Measurements from ENCODE around the gene ATXN1.

Gene ATXN1

GRCh38 chr6:16301511-16301910 is 459.7 kb downstream of the ATXN1 start:
- in situ Hi-C loops (cut with HindIII; ENCODE audit: low sequenced_read_pairs) = no loop called here

- in situ Hi-C loops (cut with HindIII; ENCODE audit: low sequenced_read_pairs) = no loop called here
Observed at GRCh38 chr6:16299861-16300260, 461.4 kb downstream of the ATXN1 start.

GRCh38 chr6:16296061-16296670 is 465.1 kb downstream of the ATXN1 start:
- in situ Hi-C loops (cut with HindIII; ENCODE audit: low sequenced_read_pairs) = no loop called here

GRCh38 chr6:16295471-16295870 is 465.8 kb downstream of the ATXN1 start:
- in situ Hi-C loops (cut with HindIII; ENCODE audit: low sequenced_read_pairs) = no loop called here

- in situ Hi-C loops (cut with HindIII; ENCODE audit: low sequenced_read_pairs) = no loop called here
Observed at GRCh38 chr6:16295060-16295459, 466.2 kb downstream of the ATXN1 start.

- in situ Hi-C loops (cut with HindIII; ENCODE audit: low sequenced_read_pairs) = no loop called here
Observed at GRCh38 chr6:16294371-16294770, 466.9 kb downstream of the ATXN1 start.

GRCh38 chr6:16292942-16293341 is 468.3 kb downstream of the ATXN1 start:
- in situ Hi-C loops (cut with HindIII; ENCODE audit: low sequenced_read_pairs) = no loop called here

- in situ Hi-C loops (cut with HindIII; ENCODE audit: low sequenced_read_pairs) = no loop called here
Observed at GRCh38 chr6:16292432-16292831, 468.8 kb downstream of the ATXN1 start.

GRCh38 chr6:16291739-16292138 is 469.5 kb downstream of the ATXN1 start:
- in situ Hi-C loops (cut with HindIII; ENCODE audit: low sequenced_read_pairs) = no loop called here

- in situ Hi-C loops (cut with HindIII; ENCODE audit: low sequenced_read_pairs) = no loop called here
Observed at GRCh38 chr6:16288163-16288562, 473.1 kb downstream of the ATXN1 start.

- in situ Hi-C loops (cut with HindIII; ENCODE audit: low sequenced_read_pairs) = no loop called here
Observed at GRCh38 chr6:16286151-16286522, 475.1 kb downstream of the ATXN1 start.

GRCh38 chr6:16285467-16286150 is 475.7 kb downstream of the ATXN1 start:
- in situ Hi-C loops (cut with HindIII; ENCODE audit: low sequenced_read_pairs) = no loop called here

- in situ Hi-C loops (cut with HindIII; ENCODE audit: low sequenced_read_pairs) = no loop called here
Observed at GRCh38 chr6:16284472-16284871, 476.8 kb downstream of the ATXN1 start.

- in situ Hi-C loops (cut with HindIII; ENCODE audit: low sequenced_read_pairs) = no loop called here
Observed at GRCh38 chr6:16282370-16282769, 478.9 kb downstream of the ATXN1 start.

GRCh38 chr6:16279243-16279642 is 482.0 kb downstream of the ATXN1 start:
- in situ Hi-C loops (cut with HindIII; ENCODE audit: low sequenced_read_pairs) = no loop called here

GRCh38 chr6:16278750-16279149 is 482.5 kb downstream of the ATXN1 start:
- in situ Hi-C loops (cut with HindIII; ENCODE audit: low sequenced_read_pairs) = no loop called here

GRCh38 chr6:16278048-16278724 is 483.1 kb downstream of the ATXN1 start:
- in situ Hi-C loops (cut with HindIII; ENCODE audit: low sequenced_read_pairs) = no loop called here

- in situ Hi-C loops (cut with HindIII; ENCODE audit: low sequenced_read_pairs) = no loop called here
Observed at GRCh38 chr6:16277101-16277981, 483.9 kb downstream of the ATXN1 start.

GRCh38 chr6:16274885-16275589 is 486.2 kb downstream of the ATXN1 start:
- in situ Hi-C loops (cut with HindIII; ENCODE audit: low sequenced_read_pairs) = no loop called here

- in situ Hi-C loops (cut with HindIII; ENCODE audit: low sequenced_read_pairs) = no loop called here
Observed at GRCh38 chr6:16274483-16274882, 486.8 kb downstream of the ATXN1 start.

GRCh38 chr6:16273256-16273655 is 488.0 kb downstream of the ATXN1 start:
- in situ Hi-C loops (cut with HindIII; ENCODE audit: low sequenced_read_pairs) = no loop called here
